NCI-H82 treated with DMSO at 0.1 percent for 48 hours (cell line): ENCODE data around the gene EHMT2.
"Not testable (repeated sequence)": the region's sequence is repeated elsewhere in the genome, so short reads cannot be mapped to it uniquely, and the experiment has no call there.

Source experiments
- DNase-seq: peaks from one replicate; lab custom pipeline; 2025; ENCODE audit not compliant: unreplicated experiment; lab: John Stamatoyannopoulos, UW

EHMT2 gene

DNA sequence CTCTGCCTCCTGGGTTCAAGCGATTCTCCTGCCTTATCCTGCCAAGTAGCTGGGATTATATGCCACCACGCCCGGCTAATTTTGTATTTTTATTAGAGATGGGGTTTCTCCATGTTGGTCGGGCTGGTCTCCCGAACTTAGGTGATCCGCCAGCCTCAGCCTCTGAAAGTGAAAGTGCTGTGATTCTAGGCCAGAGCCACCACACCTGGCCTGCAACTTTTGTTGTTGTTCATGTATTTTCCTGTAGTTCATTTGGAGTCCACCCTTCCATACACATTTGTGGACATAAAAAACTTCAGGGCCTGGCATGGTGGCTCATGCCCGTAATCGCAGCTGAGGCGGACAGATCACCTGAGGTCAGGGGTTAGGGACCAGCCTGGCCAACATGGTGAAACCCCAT lies 55.4 kb downstream of the EHMT2 start:
- no peak for DNase-seq

DNA sequence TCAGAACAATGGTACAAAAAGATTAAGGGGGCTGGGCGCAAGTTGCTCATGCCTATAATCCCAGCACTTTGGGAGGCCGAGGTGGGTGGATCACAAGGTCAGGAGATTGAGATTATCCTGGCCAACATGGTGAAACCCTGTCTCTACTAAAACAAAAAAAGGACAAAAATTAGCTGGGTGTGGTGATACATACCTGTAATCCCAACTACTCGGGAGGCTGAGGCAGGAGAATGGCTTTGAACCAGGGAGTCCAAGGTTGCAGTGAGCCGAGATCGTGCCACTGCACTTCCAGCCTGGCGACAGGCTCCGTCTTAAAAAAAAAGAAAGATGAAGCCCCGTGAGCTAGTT lies 57.7 kb downstream of the EHMT2 start:
- not testable (repeated sequence) for DNase-seq

DNA sequence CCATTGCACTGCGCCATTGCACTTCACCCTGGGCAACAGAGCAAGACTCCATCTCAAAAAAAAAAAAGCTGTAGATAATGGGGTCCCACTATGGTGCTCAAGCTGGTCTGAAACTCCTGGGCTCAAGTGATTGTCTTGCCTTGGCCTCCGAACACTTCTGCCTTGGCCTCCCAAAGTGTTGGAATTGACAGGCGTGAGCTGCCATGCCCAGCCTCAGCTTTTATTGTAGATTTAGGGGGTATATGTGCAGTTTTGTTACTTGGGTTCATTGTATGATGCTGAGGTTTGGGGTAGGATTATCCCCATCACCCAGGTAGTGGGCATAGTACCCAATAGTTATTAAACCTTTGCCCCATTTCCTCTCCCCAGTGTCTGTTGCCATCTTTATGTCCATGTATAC lies 58.5 kb downstream of the EHMT2 start:
- no peak for DNase-seq

DNA sequence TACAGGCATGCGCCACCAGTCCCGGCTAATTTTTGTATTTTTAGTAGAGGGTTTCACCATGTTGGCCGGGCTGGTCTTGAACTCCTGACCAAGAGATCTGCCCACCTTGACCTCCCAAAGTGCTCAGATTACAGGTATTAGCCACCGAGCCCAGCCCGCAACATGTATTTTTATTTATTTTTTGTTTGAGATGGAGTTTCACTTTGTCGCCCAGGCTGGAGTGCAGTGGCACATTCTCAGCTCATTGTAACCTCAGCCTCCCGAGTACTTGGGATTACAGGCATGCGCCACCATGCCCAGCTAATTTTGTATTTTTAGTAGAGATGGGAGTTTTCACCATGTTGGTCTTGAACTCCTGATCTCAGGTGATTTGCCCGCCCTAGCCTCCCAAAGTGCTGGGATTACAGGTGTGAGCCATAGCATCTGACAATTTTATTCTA lies 59.4 kb downstream of the EHMT2 start:
- DNase-seq, result not testable (repeated sequence)

DNA sequence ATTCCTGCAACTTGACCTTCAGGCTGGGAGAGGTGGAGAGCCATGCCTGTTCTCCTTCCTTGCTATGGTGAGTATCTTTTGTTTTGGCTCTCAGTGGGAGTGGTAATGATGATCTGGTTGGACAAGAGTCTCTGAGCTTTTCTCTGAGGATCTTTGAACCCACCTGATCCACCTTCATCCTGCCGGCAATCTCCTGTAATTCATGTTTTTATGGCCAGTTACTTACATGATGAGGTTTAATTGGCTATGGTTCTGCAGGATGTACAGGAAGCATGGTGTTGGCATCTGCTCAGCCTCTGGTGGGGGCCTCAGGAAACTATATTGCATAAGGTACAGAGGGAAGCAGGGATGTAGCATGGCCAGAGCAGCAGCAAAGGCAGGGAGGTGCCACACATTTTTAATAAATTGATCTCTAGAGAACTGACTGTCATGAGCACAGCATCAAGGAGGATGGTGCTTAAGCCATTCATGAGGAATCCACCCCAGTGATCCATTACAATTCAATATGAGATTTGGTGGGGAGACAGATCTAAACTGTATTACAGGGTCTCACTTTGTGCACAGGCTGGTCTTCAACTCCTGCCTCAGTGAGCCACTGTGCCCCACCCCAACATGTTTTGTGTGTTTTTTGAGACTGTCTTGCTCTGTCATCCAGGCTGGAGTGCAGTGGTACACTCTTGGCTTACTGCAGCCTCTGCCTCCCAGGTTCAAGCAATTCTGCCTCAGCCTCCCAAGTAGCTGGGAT lies 60.0 kb downstream of the EHMT2 start:
- no peak for DNase-seq

DNA sequence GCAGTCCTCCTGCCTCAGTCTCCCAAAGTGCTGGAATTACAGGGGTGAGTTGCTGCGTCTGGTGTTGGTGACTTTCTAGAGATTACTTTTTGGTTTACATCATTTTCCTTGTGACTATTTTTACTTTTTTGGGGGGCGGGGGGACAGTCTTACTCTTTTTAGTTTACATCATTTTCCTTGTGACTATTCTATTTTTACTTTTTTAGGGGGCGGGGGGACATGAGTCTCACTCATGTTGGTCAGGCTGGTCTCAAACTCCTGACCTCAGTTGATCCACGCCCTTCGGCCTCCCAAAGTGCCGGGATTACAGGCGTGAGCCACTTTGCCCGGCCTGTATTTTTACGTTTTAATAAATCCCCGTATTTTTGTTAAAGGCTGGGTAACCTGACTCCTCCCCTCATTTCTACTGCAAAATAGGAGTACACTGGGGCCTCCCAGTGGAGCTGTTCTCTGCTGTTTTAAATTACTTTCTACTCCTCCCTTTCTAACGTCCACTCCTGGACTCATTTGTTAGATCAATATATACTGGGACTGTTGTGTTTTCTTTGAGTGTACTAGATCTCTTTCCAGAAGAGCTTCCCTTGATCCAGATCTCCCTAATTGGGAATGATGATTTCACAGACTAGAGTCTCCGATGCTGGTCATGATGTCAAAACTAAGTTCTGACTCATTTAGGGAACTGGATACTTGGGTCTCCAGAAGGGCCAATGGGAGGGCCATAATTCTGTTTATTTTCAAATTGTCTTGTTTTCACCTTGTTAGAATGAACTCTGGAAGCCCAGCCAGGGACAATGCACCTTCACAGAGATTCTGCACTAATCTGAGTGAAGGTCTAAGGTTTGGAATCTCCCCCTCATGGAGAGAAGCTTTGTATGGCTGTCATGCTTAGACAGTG lies 60.8 kb downstream of the EHMT2 start:
- no peak for DNase-seq

DNA sequence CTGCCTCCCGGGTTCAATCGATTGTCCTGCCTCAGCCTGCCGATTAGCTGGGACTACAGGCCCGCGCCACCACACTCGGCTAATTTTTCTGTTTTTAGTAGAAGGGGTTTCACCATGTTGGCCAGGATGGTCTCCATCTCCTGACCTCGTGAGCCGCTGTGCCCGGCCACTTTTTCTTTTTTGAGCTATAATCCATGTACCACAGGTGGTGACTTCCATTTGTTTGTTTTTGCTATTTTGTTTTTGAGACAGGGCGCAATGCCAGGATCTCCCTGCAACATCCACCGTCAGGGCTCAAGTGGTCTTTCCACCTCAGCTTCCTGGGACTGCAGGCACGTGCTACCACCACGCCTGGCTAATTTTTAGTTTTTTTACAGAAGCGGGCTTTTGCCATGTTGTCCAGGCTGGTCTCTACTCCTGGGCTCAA lies 61.4 kb downstream of the EHMT2 start:
- DNase-seq, result no peak

DNA sequence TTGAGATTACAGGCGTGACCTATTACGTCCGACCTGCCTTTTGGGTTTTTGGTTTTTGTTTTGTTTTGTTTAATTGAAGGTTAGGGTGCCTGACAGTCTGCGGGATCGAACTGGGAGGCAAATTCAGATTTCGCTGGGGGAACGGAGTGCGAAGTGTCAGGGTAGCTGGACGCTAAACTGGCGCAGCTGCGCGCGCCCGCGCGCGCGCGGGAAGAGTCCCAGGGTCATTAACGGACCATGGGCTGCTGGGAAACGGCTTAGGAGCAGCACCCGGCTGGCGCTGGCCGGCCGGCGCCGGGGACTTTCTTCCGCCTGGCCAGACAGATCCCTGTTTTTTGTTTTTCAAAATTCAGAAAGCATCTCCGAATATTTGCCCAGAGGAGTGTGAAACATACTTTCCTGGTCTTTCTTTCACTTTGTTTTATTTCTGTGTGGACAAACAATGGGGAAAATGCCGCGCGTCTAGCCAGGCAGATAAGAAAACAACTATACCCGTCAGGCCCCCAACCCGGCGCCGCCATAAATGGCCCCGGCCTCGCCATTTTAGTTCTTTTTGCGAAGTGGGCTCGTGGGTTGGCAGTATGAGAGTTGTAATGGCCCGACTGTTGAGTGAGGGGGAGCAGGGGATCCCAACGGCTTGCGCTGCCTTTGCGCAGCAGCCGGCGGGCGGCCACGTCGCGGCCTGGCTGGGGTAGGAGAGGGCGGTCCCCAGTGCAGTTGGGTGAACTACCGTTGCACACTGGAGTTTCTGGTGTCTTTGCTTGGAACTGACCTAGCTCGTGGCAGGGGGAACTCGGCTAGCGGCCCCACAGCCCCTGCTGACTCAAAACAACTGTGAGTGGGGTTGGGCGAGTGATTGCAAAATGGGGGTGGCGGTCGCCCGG lies 62.9 kb downstream of the EHMT2 start:
- peak; percentile 70 for DNase-seq

DNA sequence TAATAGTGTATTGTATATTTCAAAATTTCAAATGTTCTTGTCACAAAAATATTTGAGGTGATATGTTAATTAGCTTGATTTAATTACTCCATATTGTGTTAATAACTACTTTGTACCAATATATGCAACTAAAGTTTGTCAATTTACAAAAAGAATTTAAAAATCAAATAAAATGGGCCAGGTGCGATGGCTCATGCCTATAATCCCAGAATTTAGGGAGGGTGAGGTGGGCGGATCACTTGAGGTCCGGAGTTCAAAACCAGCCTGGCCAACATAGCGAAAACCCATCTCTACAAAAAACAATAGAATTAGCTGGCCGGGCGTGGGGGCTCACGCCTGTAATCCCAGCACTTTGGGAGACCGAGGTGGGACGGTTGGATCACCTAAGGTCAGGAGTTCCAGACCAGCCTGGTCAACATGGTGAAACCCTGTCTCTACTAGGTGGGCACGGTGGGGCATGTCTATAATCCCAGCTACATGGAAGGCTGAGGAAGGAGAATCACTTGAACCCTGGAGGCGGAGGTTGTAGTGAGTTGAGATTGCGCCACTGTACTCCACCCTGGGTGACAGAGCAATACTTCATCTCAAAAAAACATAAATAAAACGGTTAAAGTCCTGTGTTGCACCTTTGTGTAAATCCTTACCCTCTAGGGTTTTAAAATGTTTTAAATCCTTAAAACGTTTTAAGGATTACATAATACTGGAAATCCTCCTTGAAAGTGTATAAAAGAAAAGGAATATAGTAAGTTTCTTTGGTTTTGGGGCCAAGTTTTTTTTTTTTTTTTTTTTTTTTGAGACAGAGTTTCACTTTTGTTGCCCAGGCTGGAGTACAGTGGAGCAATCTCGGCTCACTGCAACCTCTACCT lies 65.9 kb downstream of the EHMT2 start:
- no peak for DNase-seq

DNA sequence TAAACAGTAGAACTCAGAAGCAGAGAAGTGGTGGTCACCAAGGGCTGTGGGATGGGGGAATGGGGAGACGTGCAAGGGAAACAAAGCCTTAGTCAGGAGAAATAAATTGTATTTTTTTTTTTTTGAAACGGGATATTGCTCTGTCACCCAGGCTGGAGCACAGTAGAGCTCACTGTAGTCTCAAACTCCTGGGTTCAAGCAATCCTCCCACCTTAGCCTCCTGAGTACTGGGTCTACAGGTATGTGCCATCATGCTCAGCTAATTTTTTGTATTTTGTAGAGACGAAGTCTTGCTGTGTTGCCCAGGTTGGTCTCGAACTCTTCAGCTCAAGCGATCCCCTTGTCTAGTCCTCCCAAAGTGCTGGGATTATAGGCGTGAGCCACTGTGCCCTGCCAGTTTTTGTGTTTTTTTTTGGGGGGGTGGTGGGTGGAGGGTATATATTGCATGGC lies 66.6 kb downstream of the EHMT2 start:
- no peak for DNase-seq
